B cell (primary cell): ENCODE results near the gene SLC6A7. TPM values are rescaled to one million over a fixed set of nuclear protein-coding genes. Genes with fewer than 3 reads are reported as not detected.

ENCODE experiments used
- ATAC-seq: fragments of 200-7000 bp; cut with Tn5 transposase; one replicate; pipeline ENCODE4 v1.10.0; 2021; ENCODE audit warnings: low read depth, mild to moderate bottlenecking, moderate number of reproducible peaks, moderate library complexity
- CTCF ChIA-PET: fragments of 350-600 bp; sonication (Branson Sonifier 250); formaldehyde crosslinking; loops from one replicate; lab custom pipeline; 2021; ENCODE audit warnings: antibody characterized with exemption, inconsistent platforms; lab: Charles Lee
- POLR2A ChIA-PET: fragments of 350-600 bp; sonication (Branson Sonifier 250); formaldehyde crosslinking; loops from one replicate; lab custom pipeline; 2021; ENCODE audit warnings: antibody characterized with exemption; lab: Charles Lee
- DNase-seq: peaks from one replicate; pipeline ENCODE4 v3.0.0; 2013
- H2AFZ ChIP-seq: 2 replicates; pipeline ENCODE4 v1.6.1; 2012; ENCODE audit warnings: mild to moderate bottlenecking, low read depth, low read length; ENCODE audit not compliant: insufficient read depth, poor library complexity, severe bottlenecking
- H3K27ac ChIP-seq, 2 donors: 1 replicate in 1 of 2; 2 replicates in 1 of 2; pipeline ENCODE4 v1.5.1; 2012 to 2013; ENCODE audit warnings: low read length in 2 of 2, mild to moderate bottlenecking in 2 of 2, moderate library complexity in 1 of 2
- H3K27me3 ChIP-seq, 4 experiments: fragments of 200-600 bp in 1 of 4; sonication (generic) in 1 of 4; replicated peaks in 1 of 4; 1 replicate in 2 of 4; 2 replicates in 2 of 4; pipeline versions ENCODE4 v1.6.1 to v1.7.0; 2013 to 2016; ENCODE audit warnings: low read length in 3 of 4, mild to moderate bottlenecking in 2 of 4, mixed read lengths in 1 of 4, moderate library complexity in 1 of 4; ENCODE audit not compliant: insufficient read depth in 4 of 4, control insufficient read depth in 3 of 4; ENCODE audit errors: control extremely low read depth in 1 of 4
- H3K36me3 ChIP-seq, 2 experiments: replicated peaks in 1 of 2; 1 replicate in 1 of 2; 2 replicates in 1 of 2; pipeline versions ENCODE4 v1.6.1 to v1.7.1; 2013; ENCODE audit warnings: low read length in 1 of 2; ENCODE audit not compliant: insufficient read depth in 2 of 2, control insufficient read depth in 1 of 2; ENCODE audit errors: control extremely low read depth in 1 of 2, extremely low read depth in 1 of 2
- H3K4me1 ChIP-seq, 2 donors: fragments of 200-600 bp in 1 of 2; sonication (generic) in 1 of 2; 1 replicate in 1 of 2; 2 replicates in 1 of 2; pipeline versions ENCODE4 v1.5.1 to v1.6.1; 2013 to 2017; ENCODE audit warnings: low read length in 2 of 2; ENCODE audit not compliant: control insufficient read depth in 2 of 2, insufficient read depth in 2 of 2
- H3K4me2 ChIP-seq: replicated peaks from 2 replicates; pipeline ENCODE3; 2012; ENCODE audit warnings: mild to moderate bottlenecking, low read depth, low read length; ENCODE audit not compliant: poor library complexity, severe bottlenecking
- H3K4me3 ChIP-seq, 5 experiments: fragments of 200-600 bp in 1 of 5; sonication (generic) in 1 of 5; 1 replicate in 3 of 5; 2 replicates in 2 of 5; pipeline versions ENCODE4 v1.5.1 to v1.7.0; 2011 to 2016; ENCODE audit warnings: low read length in 4 of 5, mild to moderate bottlenecking in 4 of 5, low read depth in 2 of 5, control low read depth in 1 of 5, moderate library complexity in 1 of 5; ENCODE audit not compliant: insufficient read depth in 1 of 5; ENCODE audit errors: control extremely low read depth in 1 of 5, extremely low read depth in 1 of 5
- H3K79me2 ChIP-seq: fragments of 200-600 bp; sonication (generic); one replicate; pipeline ENCODE4 v1.6.0; 2016; ENCODE audit warnings: low read length; ENCODE audit not compliant: control insufficient read depth, insufficient read depth
- H3K9ac ChIP-seq: fragments of 200-600 bp; sonication (generic); 2 replicates; pipeline ENCODE4 v1.6.1; 2017; ENCODE audit warnings: mild to moderate bottlenecking, low read length, moderate library complexity
- H3K9me3 ChIP-seq, 3 donors: one replicate each; pipeline versions ENCODE4 v1.6.1 to v1.7.1; 2013; ENCODE audit warnings: low read length in 2 of 3; ENCODE audit not compliant: control insufficient read depth in 2 of 3, insufficient read depth in 1 of 3; ENCODE audit errors: control extremely low read depth in 1 of 3
- H4K20me1 ChIP-seq: 2 replicates; pipeline ENCODE4 v1.6.0; 2012; ENCODE audit warnings: mild to moderate bottlenecking, low read length; ENCODE audit not compliant: insufficient read depth, control insufficient read depth, poor library complexity, severe bottlenecking
- H3K27ac Mint-ChIP-seq: one replicate; pipeline ENCODE4 v1.8.0; 2021; ENCODE audit warnings: mixed read lengths
- H3K27me3 Mint-ChIP-seq: one replicate; pipeline ENCODE4 v1.8.0; 2021; ENCODE audit warnings: mixed read lengths
- H3K4me1 Mint-ChIP-seq: one replicate; pipeline ENCODE4 v1.8.0; 2021; ENCODE audit warnings: mixed read lengths
- H3K4me3 Mint-ChIP-seq: one replicate; pipeline ENCODE4 v1.8.0; 2021; ENCODE audit warnings: mixed read lengths
- H3K9me3 Mint-ChIP-seq: one replicate; pipeline ENCODE4 v1.8.0; 2022; ENCODE audit warnings: mixed read lengths; ENCODE audit not compliant: insufficient read depth
- CTCF ChIP-seq: fragments of 200-600 bp; IDR thresholded peaks from one replicate; pipeline ENCODE4 v1.8.0; 2022; ENCODE audit warnings: antibody characterized with exemption, mild to moderate bottlenecking
- EZH2 ChIP-seq: IDR thresholded peaks from 2 replicates; pipeline ENCODE4 v1.6.1; 2012; ENCODE audit warnings: borderline replicate concordance, low read depth, mild to moderate bottlenecking, moderate library complexity, low read length; ENCODE audit not compliant: insufficient read depth, poor library complexity, severe bottlenecking
- WGBS: methylation state at CpG from one replicate; pipeline ENCODE4 v1.1.5; 2013; ENCODE audit warnings: missing lambda C conversion rate; ENCODE audit not compliant: insufficient coverage; 5-methylcytosine and 5-hydroxymethylcytosine counted together
- intact Hi-C: fragments of 100-400 bp; cut with micrococcal nuclease; formaldehyde crosslinking; loops from one replicate; pipeline ENCODE4 v1.10.0; 2022
- polyA plus RNA-seq: library from polyadenylated mRNA; depleted of rRNA; stranded (reverse); fragments of >200 nt; gene quantifications from 2 replicates; pipeline ENCODE4 v1.2.3, GENCODE V29; 2012
- total RNA-seq, 2 donors: library from RNA; stranded (reverse); fragments of 120-200 nt in 1 of 2; gene quantifications; 1 replicate in 1 of 2; 2 replicates in 1 of 2; pipeline versions ENCODE4 v1.2.3 to v1.2.4, GENCODE V29; 2013 to 2022

Gene SLC6A7
- total and polyA plus RNA-seq, 2 donors (not counting 1 experiment from before 2014, with no cell fraction given) = not detected

- TF ChIP-seq EZH2 (no peak), CTCF (no peak)
- H3K4me1 ChIP-seq = no peaks in the 10 kb centered on the region
- intact Hi-C loops = no loop called here
- ChIA-PET POLR2A (no interaction called here), CTCF (interaction anchor here (1.1 kb wide), 1 partner anchor 14 kb away, joined by 5 read pairs; no protein-coding TSS in a partner anchor)
- H3K9me3 Mint-ChIP-seq = no peaks in the 10 kb centered on the region
- peaks cover 44% of the 10 kb centered on the region for H3K27me3 Mint-ChIP-seq
- H3K4me1 Mint-ChIP-seq = no peaks in the 10 kb centered on the region
- no peak overlapping the region for H3K4me3 ChIP-seq
- 89% methylated on average over 1 of the region's 3 CpGs for WGBS
- H2AFZ ChIP-seq = no peak overlapping the region
- H3K4me3 Mint-ChIP-seq = no peak overlapping the region
- H3K36me3 ChIP-seq = no peaks in the 10 kb centered on the region
- no peaks in the 10 kb centered on the region for H3K9me3 ChIP-seq
- H3K4me2 ChIP-seq = no peak overlapping the region
- ATAC-seq (no peak), DNase-seq (no peak)
- H3K27me3 ChIP-seq = peaks cover 0 to 6% (median 5%) of the 10 kb centered on the region in 4 experiments
- H4K20me1 ChIP-seq = no peaks in the 10 kb centered on the region
- H3K79me2 ChIP-seq = no peaks in the 10 kb centered on the region
- no peak overlapping the region for H3K27ac Mint-ChIP-seq
- no peak overlapping the region for H3K27ac ChIP-seq
- no peak overlapping the region for H3K9ac ChIP-seq
Measured at GRCh38 chr5:150173161-150173560, 16.7 kb upstream of the SLC6A7 start.

- Histone ChIP-seq H2AFZ (no peak overlapping the region), H3K36me3 (no peaks in the 10 kb centered on the region), H3K27me3 (peaks cover 0 to 6% (median under 1%) of the 10 kb centered on the region in 4 experiments), H3K4me1 (no peaks in the 10 kb centered on the region), H3K79me2 (no peaks in the 10 kb centered on the region), H3K4me2 (no peak overlapping the region), H3K4me3 (no peak overlapping the region), H3K27ac (no peak overlapping the region), H4K20me1 (no peaks in the 10 kb centered on the region), H3K9me3 (no peaks in the 10 kb centered on the region), H3K9ac (no peak overlapping the region)
- Mint-ChIP-seq H3K27me3 (peaks cover 33% of the 10 kb centered on the region), H3K4me3 (no peak overlapping the region), H3K9me3 (no peaks in the 10 kb centered on the region), H3K27ac (no peak overlapping the region), H3K4me1 (no peaks in the 10 kb centered on the region)
- no peak for DNase-seq
- ChIA-PET CTCF (no interaction called here), POLR2A (no interaction called here)
- intact Hi-C loops = no loop called here
- ATAC-seq = no peak
- TF ChIP-seq CTCF (no peak), EZH2 (no peak)
- 96% methylated on average over 6 of the region's 6 CpGs for WGBS
Measured at GRCh38 chr5:150174285-150174684, 15.6 kb upstream of the SLC6A7 start.
